HG03103 (cell line): ENCODE data around the gene EDAR.

Source experiments
- ATAC-seq: cut with Tn5 transposase; IDR thresholded peaks from one replicate; pipeline ENCODE4 v1.9.1; 2021; ENCODE audit warnings: low read depth; ENCODE audit not compliant: unreplicated experiment

EDAR gene

GRCh38 chr2:108911807-108912628, 77.0 kb downstream of the EDAR start:
- ATAC-seq, result no peak

- no peak for ATAC-seq
These were observed 77.6 kb downstream of the EDAR start for GRCh38 chr2:108911401-108911800.

- ATAC-seq, result no peak
These were observed 78.3 kb downstream of the EDAR start for GRCh38 chr2:108910541-108911396.

GRCh38 chr2:108910011-108910431, 79.0 kb downstream of the EDAR start:
- ATAC-seq, result no peak

GRCh38 chr2:108909275-108909823, 79.7 kb downstream of the EDAR start:
- ATAC-seq, result no peak

GRCh38 chr2:108908713-108909070, 80.3 kb downstream of the EDAR start:
- ATAC-seq, result no peak

- no peak for ATAC-seq
These were observed 81.0 kb downstream of the EDAR start for GRCh38 chr2:108907822-108908712.

- ATAC-seq, result no peak
These were observed 82.5 kb downstream of the EDAR start for GRCh38 chr2:108906403-108907077.

GRCh38 chr2:108905906-108906305, 83.1 kb downstream of the EDAR start:
- ATAC-seq, result no peak

- ATAC-seq, result no peak
These were observed 83.8 kb downstream of the EDAR start for GRCh38 chr2:108905176-108905575.

- no peak for ATAC-seq
These were observed 84.3 kb downstream of the EDAR start for GRCh38 chr2:108904680-108905079.

GRCh38 chr2:108898315-108899082, 90.5 kb downstream of the EDAR start:
- no peak for ATAC-seq

GRCh38 chr2:108896741-108897140, 92.3 kb downstream of the EDAR start:
- ATAC-seq, result no peak

GRCh38 chr2:108895188-108895587, 93.8 kb downstream of the EDAR start:
- ATAC-seq, result no peak

GRCh38 chr2:108894766-108895165, 94.3 kb downstream of the EDAR start:
- ATAC-seq, result no peak

GRCh38 chr2:108893277-108893676, 95.7 kb downstream of the EDAR start:
- no peak for ATAC-seq

- ATAC-seq, result no peak
These were observed 99.1 kb downstream of the EDAR start for GRCh38 chr2:108889907-108890306.

- ATAC-seq, result no peak
These were observed 104.4 kb downstream of the EDAR start for GRCh38 chr2:108884619-108885018.

GRCh38 chr2:108878276-108878675, 110.7 kb downstream of the EDAR start:
- ATAC-seq, result no peak
